ENCODE data around the gene TSHZ3. TPM values are rescaled to one million over a fixed set of nuclear protein-coding genes. Genes with fewer than 3 reads are reported as not detected.

TSHZ3 gene
- total and polyA plus RNA-seq, 9 of the 15 experiments (the other 6 are each of a cell fraction or from before 2014, with no cell fraction given), result 0.03 to 0.13 (median 0.05) TPM; not detected in 5

GRCh38 chr19:31312009-31312676 is 37.1 kb downstream of the TSHZ3 start:
- Histone ChIP-seq H3K4me1 (replicated peaks in 1 of 2; ENCODE audit: control insufficient read depth in 2 of 2, insufficient read depth in 2 of 2, low read length in 2 of 2) (no peaks in the 10 kb centered on the region), H3K9ac (ENCODE audit: insufficient read depth in 1 of 2, low read depth in 2 of 2, low read length in 2 of 2) (no peak overlapping the region), H3K36me3 (ENCODE audit: control insufficient read depth, insufficient read depth, low read length) (no peaks in the 10 kb centered on the region), H2AFZ (ENCODE audit: low read depth, low read length) (no peak overlapping the region), H3K27ac (ENCODE audit: extremely low read depth, low read depth, low read length) (no peak overlapping the region), H4K20me1 (replicated peaks; ENCODE audit: control insufficient read depth, insufficient read depth, low read length) (no peaks in the 10 kb centered on the region), H3K79me2 (ENCODE audit: control insufficient read depth, insufficient read depth, low read length) (no peaks in the 10 kb centered on the region), H3K4me2 (ENCODE audit: insufficient read depth, low read length) (no peak overlapping the region), H3K9me1 (ENCODE audit: control insufficient read depth, insufficient read depth, low read length) (no peaks in the 10 kb centered on the region), H3K4me3 (no peak overlapping the region), H3K27me3 (ENCODE audit: control insufficient read depth in 2 of 2, insufficient read depth in 2 of 2, low read length in 2 of 2) (peaks cover 5 to 35% of the 10 kb centered on the region in 2 experiments; a peak in 3 of 5 replicates), H3K9me3 (replicated peaks; ENCODE audit: control insufficient read depth, insufficient read depth, low read depth, low read length) (no peaks in the 10 kb centered on the region)
- FAIRE-seq (no peak), DNase-seq (ENCODE audit: extremely low read depth in 1 of 4, low spot score in 3 of 4) (peak in 1 of 4 experiments; percentile 9), ATAC-seq (no peak)
- intact Hi-C loops (cut with micrococcal nuclease), result no loop called here
- no TSS peak for BruUV-seq (replicated peaks)
- in situ Hi-C loops (cut with MboI), result no loop called here
- ChIA-PET POLR2A (interaction anchor here (0.6 kb wide), 2 partner anchors 21 to 1397 kb away, joined by 3 read pairs; no protein-coding TSS in a partner anchor), CTCF (ENCODE audit: low intra/inter-chr PET ratio) (no interaction called here)
- WGBS (ENCODE audit: insufficient coverage, low coverage, missing lambda C conversion rate), result 2% methylated on average over 7 of the region's 7 CpGs
- no peak for TF ChIP-seq POLR3A (IDR thresholded peaks at IDR 0.05; ENCODE audit: borderline replicate concordance, extremely low read depth, insufficient read depth, insufficient read length)
- TF ChIP-seq, protein P1, sequence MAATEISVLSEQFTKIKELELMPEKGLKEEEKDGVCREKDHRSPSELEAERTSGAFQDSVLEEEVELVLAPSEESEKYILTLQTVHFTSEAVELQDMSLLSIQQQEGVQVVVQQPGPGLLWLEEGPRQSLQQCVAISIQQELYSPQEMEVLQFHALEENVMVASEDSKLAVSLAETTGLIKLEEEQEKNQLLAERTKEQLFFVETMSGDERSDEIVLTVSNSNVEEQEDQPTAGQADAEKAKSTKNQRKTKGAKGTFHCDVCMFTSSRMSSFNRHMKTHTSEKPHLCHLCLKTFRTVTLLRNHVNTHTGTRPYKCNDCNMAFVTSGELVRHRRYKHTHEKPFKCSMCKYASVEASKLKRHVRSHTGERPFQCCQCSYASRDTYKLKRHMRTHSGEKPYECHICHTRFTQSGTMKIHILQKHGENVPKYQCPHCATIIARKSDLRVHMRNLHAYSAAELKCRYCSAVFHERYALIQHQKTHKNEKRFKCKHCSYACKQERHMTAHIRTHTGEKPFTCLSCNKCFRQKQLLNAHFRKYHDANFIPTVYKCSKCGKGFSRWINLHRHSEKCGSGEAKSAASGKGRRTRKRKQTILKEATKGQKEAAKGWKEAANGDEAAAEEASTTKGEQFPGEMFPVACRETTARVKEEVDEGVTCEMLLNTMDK (IDR thresholded peaks at IDR 0.05; ENCODE audit: borderline replicate concordance, insufficient read depth, low read depth, low read length, poor library complexity, severe bottlenecking), result no peak
- no peak for TF ChIP-seq TAF1 (IDR thresholded peaks at IDR 0.05; ENCODE audit: control insufficient read depth, extremely low read depth, insufficient read depth, low read length, severe bottlenecking)
- no peak for TF ChIP-seq JUND (IDR thresholded peaks at IDR 0.05; ENCODE audit: borderline replicate concordance, low read depth, low read length)
- peak; percentile 42; the same call in 1 of the 3 replicates for TF ChIP-seq JUND (tag; IDR thresholded peaks at IDR 0.05; ENCODE audit: borderline replicate concordance, low read depth, low read length)
- TF ChIP-seq, protein P2, sequence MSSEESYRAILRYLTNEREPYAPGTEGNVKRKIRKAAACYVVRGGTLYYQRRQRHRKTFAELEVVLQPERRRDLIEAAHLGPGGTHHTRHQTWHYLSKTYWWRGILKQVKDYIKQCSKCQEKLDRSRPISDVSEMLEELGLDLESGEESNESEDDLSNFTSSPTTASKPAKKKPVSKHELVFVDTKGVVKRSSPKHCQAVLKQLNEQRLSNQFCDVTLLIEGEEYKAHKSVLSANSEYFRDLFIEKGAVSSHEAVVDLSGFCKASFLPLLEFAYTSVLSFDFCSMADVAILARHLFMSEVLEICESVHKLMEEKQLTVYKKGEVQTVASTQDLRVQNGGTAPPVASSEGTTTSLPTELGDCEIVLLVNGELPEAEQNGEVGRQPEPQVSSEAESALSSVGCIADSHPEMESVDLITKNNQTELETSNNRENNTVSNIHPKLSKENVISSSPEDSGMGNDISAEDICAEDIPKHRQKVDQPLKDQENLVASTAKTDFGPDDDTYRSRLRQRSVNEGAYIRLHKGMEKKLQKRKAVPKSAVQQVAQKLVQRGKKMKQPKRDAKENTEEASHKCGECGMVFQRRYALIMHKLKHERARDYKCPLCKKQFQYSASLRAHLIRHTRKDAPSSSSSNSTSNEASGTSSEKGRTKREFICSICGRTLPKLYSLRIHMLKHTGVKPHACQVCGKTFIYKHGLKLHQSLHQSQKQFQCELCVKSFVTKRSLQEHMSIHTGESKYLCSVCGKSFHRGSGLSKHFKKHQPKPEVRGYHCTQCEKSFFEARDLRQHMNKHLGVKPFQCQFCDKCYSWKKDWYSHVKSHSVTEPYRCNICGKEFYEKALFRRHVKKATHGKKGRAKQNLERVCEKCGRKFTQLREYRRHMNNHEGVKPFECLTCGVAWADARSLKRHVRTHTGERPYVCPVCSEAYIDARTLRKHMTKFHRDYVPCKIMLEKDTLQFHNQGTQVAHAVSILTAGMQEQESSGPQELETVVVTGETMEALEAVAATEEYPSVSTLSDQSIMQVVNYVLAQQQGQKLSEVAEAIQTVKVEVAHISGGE (CRISPR knock-in tag; IDR thresholded peaks at IDR 0.05), result no peak
- TF ChIP-seq SNIP1 (IDR thresholded peaks at IDR 0.05; ENCODE audit: low read depth), result no peak
- no peak for TF ChIP-seq NFYB (IDR thresholded peaks at IDR 0.05; ENCODE audit: extremely low read depth, insufficient read length)
- no peak for TF ChIP-seq TFE3 (CRISPR knock-in tag; IDR thresholded peaks at IDR 0.05)
- no peak for TF ChIP-seq ZBTB12 (CRISPR knock-in tag; IDR thresholded peaks at IDR 0.05)
- TF ChIP-seq HNRNPL (IDR thresholded peaks at IDR 0.05; ENCODE audit: low read depth, low read length), result no peak

Data from K562 (cell line).